CD4-positive, alpha-beta T cell (primary cell): Measurements from ENCODE around the gene TRPM4. TPM values are rescaled to one million over a fixed set of nuclear protein-coding genes. Genes with fewer than 3 reads are reported as not detected.
A peak's percentile ranks its signal among the peaks of the same experiment; 100 is the strongest.

Experiments used
- ATAC-seq: fragments of 200-7000 bp; cut with Tn5 transposase; one replicate; pipeline ENCODE4 v1.10.0; 2022; ENCODE audit warnings: mild to moderate bottlenecking; ENCODE audit not compliant: poor library complexity
- CTCF ChIA-PET: fragments of 350-600 bp; sonication (Branson Sonifier 250); formaldehyde crosslinking; loops from one replicate; lab custom pipeline; 2021; ENCODE audit warnings: antibody characterized with exemption, inconsistent platforms; lab: Charles Lee
- POLR2A ChIA-PET: fragments of 350-600 bp; sonication (Branson Sonifier 250); formaldehyde crosslinking; loops from one replicate; lab custom pipeline; 2021; ENCODE audit warnings: antibody characterized with exemption, inconsistent platforms; lab: Charles Lee
- DNase-seq, 14 experiments: peaks; one replicate each; pipeline ENCODE4 v3.0.0-alpha.2; 2013 to 2020; ENCODE audit warnings: mixed read lengths in 2 of 14
- H3K27ac ChIP-seq, 2 donors: one replicate each; pipeline versions ENCODE4 v1.5.1 to v1.7.0; 2013; ENCODE audit warnings: low read length in 2 of 2, low read depth in 1 of 2, mild to moderate bottlenecking in 1 of 2
- H3K27me3 ChIP-seq, 2 experiments: 1 replicate in 1 of 2; 2 replicates in 1 of 2; pipeline versions ENCODE4 v1.6.1 to v1.7.0; 2013; ENCODE audit warnings: low read length in 2 of 2, control low read depth in 1 of 2, mild to moderate bottlenecking in 1 of 2, moderate library complexity in 1 of 2; ENCODE audit not compliant: insufficient read depth in 2 of 2, control insufficient read depth in 1 of 2
- H3K36me3 ChIP-seq: one replicate; pipeline ENCODE4 v1.6.1; 2013; ENCODE audit warnings: low read length, control low read depth; ENCODE audit not compliant: insufficient read depth
- H3K4me1 ChIP-seq: one replicate; pipeline ENCODE4 v1.6.1; 2013; ENCODE audit warnings: low read length, control low read depth; ENCODE audit not compliant: insufficient read depth
- H3K4me3 ChIP-seq: one replicate; pipeline ENCODE4 v1.5.1; 2013; ENCODE audit warnings: mild to moderate bottlenecking, low read length, moderate library complexity
- H3K9me3 ChIP-seq, 2 experiments: 1 replicate in 1 of 2; 2 replicates in 1 of 2; pipeline versions ENCODE4 v1.6.1 to v1.7.0; 2013; ENCODE audit warnings: low read length in 2 of 2, mild to moderate bottlenecking in 2 of 2, control low read depth in 1 of 2, moderate library complexity in 1 of 2; ENCODE audit not compliant: control insufficient read depth in 1 of 2, insufficient read depth in 1 of 2
- H3K27ac Mint-ChIP-seq: one replicate; pipeline ENCODE4 v1.8.0; 2020; ENCODE audit warnings: mixed read lengths
- H3K27me3 Mint-ChIP-seq: one replicate; pipeline ENCODE4 v1.8.0; 2021; ENCODE audit warnings: mixed read lengths
- H3K36me3 Mint-ChIP-seq: one replicate; pipeline ENCODE4 v1.8.0; 2021; ENCODE audit warnings: low read depth, mixed read lengths
- H3K4me1 Mint-ChIP-seq: one replicate; pipeline ENCODE4 v1.8.0; 2021; ENCODE audit warnings: low read depth, mixed read lengths
- H3K4me3 Mint-ChIP-seq: one replicate; pipeline ENCODE4 v1.8.0; 2020; ENCODE audit warnings: mild to moderate bottlenecking, mixed read lengths
- H3K9me3 Mint-ChIP-seq: one replicate; pipeline ENCODE4 v1.8.0; 2020; ENCODE audit warnings: mixed read lengths
- intact Hi-C, 2 experiments: fragments of 100-400 bp; cut with DNase I in 1 of 2; cut with micrococcal nuclease in 1 of 2; formaldehyde crosslinking; loops; one replicate each; pipeline versions ENCODE4 v1.15.1 to v1.9.0; 2023 to 2025; cut with DNase I, micrococcal nuclease
- total RNA-seq, 174 experiments: library from RNA in 2 of 174; stranded (reverse) in 2 of 174; gene quantifications; one replicate each; pipeline ENCODE4 v1.2.3 and lab custom pipeline; 2021 to 2026
- TF ChIP-seq, protein P1 (sequence below): fragments of 200-600 bp; IDR thresholded peaks from one replicate; pipeline ENCODE4 v1.8.0; 2022; ENCODE audit warnings: antibody characterized with exemption, mild to moderate bottlenecking

TRPM4 gene
- total RNA-seq, 2 experiments from 2014 or later = not detected

DNA sequence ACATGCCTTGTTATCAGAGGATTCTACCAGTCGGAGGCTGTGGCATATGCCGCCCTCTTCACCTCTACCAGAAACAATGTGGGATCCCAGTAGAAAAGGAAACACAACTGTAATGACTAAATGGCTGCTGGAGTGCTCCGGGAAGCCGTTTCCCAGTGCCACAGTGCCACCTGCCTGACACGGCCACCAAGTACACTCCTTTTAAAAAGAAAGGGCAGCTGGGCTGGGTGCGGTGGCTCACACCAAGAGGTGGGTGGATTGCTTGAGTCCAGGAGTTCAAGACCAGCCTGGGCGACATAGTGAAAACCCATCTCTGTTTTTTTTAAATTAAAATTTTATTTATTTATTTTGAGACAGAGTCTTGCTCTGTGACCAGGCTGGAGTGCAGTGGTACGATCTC, 67.3 kb downstream of the TRPM4 start:
- TF ChIP-seq, protein P1, sequence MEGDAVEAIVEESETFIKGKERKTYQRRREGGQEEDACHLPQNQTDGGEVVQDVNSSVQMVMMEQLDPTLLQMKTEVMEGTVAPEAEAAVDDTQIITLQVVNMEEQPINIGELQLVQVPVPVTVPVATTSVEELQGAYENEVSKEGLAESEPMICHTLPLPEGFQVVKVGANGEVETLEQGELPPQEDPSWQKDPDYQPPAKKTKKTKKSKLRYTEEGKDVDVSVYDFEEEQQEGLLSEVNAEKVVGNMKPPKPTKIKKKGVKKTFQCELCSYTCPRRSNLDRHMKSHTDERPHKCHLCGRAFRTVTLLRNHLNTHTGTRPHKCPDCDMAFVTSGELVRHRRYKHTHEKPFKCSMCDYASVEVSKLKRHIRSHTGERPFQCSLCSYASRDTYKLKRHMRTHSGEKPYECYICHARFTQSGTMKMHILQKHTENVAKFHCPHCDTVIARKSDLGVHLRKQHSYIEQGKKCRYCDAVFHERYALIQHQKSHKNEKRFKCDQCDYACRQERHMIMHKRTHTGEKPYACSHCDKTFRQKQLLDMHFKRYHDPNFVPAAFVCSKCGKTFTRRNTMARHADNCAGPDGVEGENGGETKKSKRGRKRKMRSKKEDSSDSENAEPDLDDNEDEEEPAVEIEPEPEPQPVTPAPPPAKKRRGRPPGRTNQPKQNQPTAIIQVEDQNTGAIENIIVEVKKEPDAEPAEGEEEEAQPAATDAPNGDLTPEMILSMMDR = no peak
- H3K27me3 Mint-ChIP-seq = peaks cover 13% of the 10 kb centered on the region
- no peaks in the 10 kb centered on the region for H3K36me3 Mint-ChIP-seq
- ATAC-seq (peak; percentile 43), DNase-seq (peak in 5 of 14 experiments; percentile 11 to 56 (median 27))
- H3K4me1 Mint-ChIP-seq = peaks cover 7% of the 10 kb centered on the region
- H3K4me3 ChIP-seq = no peak overlapping the region
- H3K9me3 ChIP-seq = no peaks in the 10 kb centered on the region
- H3K27ac ChIP-seq = no peak overlapping the region
- POLR2A ChIA-PET = no interaction called here
- CTCF ChIA-PET = no interaction called here
- H3K4me3 Mint-ChIP-seq = no peak overlapping the region
- H3K36me3 ChIP-seq = no peaks in the 10 kb centered on the region
- H3K27me3 ChIP-seq = peaks cover 0 to 4% of the 10 kb centered on the region in 2 experiments
- H3K4me1 ChIP-seq = peaks cover 8% of the 10 kb centered on the region
- H3K9me3 Mint-ChIP-seq = no peaks in the 10 kb centered on the region
- H3K27ac Mint-ChIP-seq = no peak overlapping the region
- intact Hi-C loops = loop anchor here in 1 of 2 experiments (5.0 to 10.0 kb wide), 2 partner anchors 167 to 360 kb away; partner anchors contain the start of genes NOSIP and PRRG2

GRCh38 chr19:49229416-49229815, 71.8 kb downstream of the TRPM4 start:
- intact Hi-C loops = loop anchor here in 1 of 2 experiments (2.0 to 10.0 kb wide), 3 partner anchors 163 to 451 kb away; partner anchors contain the start of genes NOSIP and PRRG2
- no peak overlapping the region for H3K27ac Mint-ChIP-seq
- DNase-seq (no peak), ATAC-seq (no peak)
- TF ChIP-seq, protein P1 = no peak
- no peaks in the 10 kb centered on the region for H3K9me3 ChIP-seq
- H3K4me1 Mint-ChIP-seq = peaks cover 13% of the 10 kb centered on the region
- ChIA-PET POLR2A (no interaction called here), CTCF (no interaction called here)
- H3K36me3 Mint-ChIP-seq = no peaks in the 10 kb centered on the region
- H3K9me3 Mint-ChIP-seq = no peaks in the 10 kb centered on the region
- no peak overlapping the region for H3K4me3 Mint-ChIP-seq
- H3K27me3 Mint-ChIP-seq = peaks cover 10% of the 10 kb centered on the region
- no peak overlapping the region for H3K27ac ChIP-seq
- H3K4me1 ChIP-seq = peaks cover 28% of the 10 kb centered on the region
- H3K27me3 ChIP-seq = peaks cover 0 to 2% of the 10 kb centered on the region in 2 experiments
- no peak overlapping the region for H3K4me3 ChIP-seq
- H3K36me3 ChIP-seq = no peaks in the 10 kb centered on the region

GRCh38 chr19:49231389-49231788, 73.8 kb downstream of the TRPM4 start:
- peaks cover 6% of the 10 kb centered on the region for H3K4me1 Mint-ChIP-seq
- no peaks in the 10 kb centered on the region for H3K9me3 Mint-ChIP-seq
- Histone ChIP-seq H3K27me3 (no peaks in the 10 kb centered on the region), H3K4me1 (peaks cover 21% of the 10 kb centered on the region), H3K27ac (no peak overlapping the region), H3K36me3 (no peaks in the 10 kb centered on the region), H3K4me3 (no peak overlapping the region), H3K9me3 (no peaks in the 10 kb centered on the region)
- DNase-seq (peak in 4 of 14 experiments; percentile 17 to 52 (median 36)), ATAC-seq (no peak)
- intact Hi-C loops = no loop called here
- no peaks in the 10 kb centered on the region for H3K36me3 Mint-ChIP-seq
- ChIA-PET POLR2A (no interaction called here), CTCF (no interaction called here)
- TF ChIP-seq, protein P1 = no peak
- H3K4me3 Mint-ChIP-seq = no peak overlapping the region
- no peaks in the 10 kb centered on the region for H3K27me3 Mint-ChIP-seq
- no peak overlapping the region for H3K27ac Mint-ChIP-seq
